ENCODE measurements around the gene PIGS. TPM values are rescaled to one million over a fixed set of nuclear protein-coding genes. Genes with fewer than 3 reads are reported as not detected.

PIGS gene
- total and polyA plus RNA-seq, 9 of the 15 experiments (the other 6 are each of a cell fraction or from before 2014, with no cell fraction given): 47.5 to 138 (median 57.6) TPM

- TF ChIP-seq, protein P1, sequence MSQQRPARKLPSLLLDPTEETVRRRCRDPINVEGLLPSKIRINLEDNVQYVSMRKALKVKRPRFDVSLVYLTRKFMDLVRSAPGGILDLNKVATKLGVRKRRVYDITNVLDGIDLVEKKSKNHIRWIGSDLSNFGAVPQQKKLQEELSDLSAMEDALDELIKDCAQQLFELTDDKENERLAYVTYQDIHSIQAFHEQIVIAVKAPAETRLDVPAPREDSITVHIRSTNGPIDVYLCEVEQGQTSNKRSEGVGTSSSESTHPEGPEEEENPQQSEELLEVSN (IDR thresholded peaks at IDR 0.05; ENCODE audit: borderline replicate concordance in 1 of 2, extremely low read depth in 1 of 2, insufficient read depth in 1 of 2, insufficient read length in 1 of 2, low read depth in 1 of 2, low read length in 1 of 2, poor library complexity in 1 of 2, severe bottlenecking in 1 of 2): peak in 1 of 2 experiments; percentile 74
- no peak for TF ChIP-seq ZNF408 (CRISPR knock-in tag; IDR thresholded peaks at IDR 0.05; ENCODE audit: low read depth)
- no peak for TF ChIP-seq IRF1 (CRISPR knock-in tag; IDR thresholded peaks at IDR 0.05; ENCODE audit: borderline replicate concordance)
- TF ChIP-seq ETV6 (IDR thresholded peaks at IDR 0.05; ENCODE audit: borderline replicate concordance in 1 of 2, low read depth in 2 of 2, low read length in 1 of 2): no peak
- TF ChIP-seq ETV6 (CRISPR knock-in tag; IDR thresholded peaks at IDR 0.05; ENCODE audit: borderline replicate concordance): no peak
- no peak for TF ChIP-seq CGGBP1 (CRISPR knock-in tag; IDR thresholded peaks at IDR 0.05)
- TF ChIP-seq, protein P2, sequence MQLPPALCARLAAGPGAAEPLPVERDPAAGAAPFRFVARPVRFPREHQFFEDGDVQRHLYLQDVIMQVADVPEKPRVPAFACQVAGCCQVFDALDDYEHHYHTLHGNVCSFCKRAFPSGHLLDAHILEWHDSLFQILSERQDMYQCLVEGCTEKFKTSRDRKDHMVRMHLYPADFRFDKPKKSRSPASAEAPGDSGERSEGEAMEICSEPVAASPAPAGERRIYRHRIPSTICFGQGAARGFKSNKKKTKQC (CRISPR knock-in tag; IDR thresholded peaks at IDR 0.05): no peak; the same call in 1 of the 2 replicates
- TF ChIP-seq, protein P3, sequence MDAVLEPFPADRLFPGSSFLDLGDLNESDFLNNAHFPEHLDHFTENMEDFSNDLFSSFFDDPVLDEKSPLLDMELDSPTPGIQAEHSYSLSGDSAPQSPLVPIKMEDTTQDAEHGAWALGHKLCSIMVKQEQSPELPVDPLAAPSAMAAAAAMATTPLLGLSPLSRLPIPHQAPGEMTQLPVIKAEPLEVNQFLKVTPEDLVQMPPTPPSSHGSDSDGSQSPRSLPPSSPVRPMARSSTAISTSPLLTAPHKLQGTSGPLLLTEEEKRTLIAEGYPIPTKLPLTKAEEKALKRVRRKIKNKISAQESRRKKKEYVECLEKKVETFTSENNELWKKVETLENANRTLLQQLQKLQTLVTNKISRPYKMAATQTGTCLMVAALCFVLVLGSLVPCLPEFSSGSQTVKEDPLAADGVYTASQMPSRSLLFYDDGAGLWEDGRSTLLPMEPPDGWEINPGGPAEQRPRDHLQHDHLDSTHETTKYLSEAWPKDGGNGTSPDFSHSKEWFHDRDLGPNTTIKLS (IDR thresholded peaks at IDR 0.05; ENCODE audit: borderline replicate concordance, low read depth): peak; percentile 21; the same call in 1 of the 2 replicates
- no peak for TF ChIP-seq DACH1 (IDR thresholded peaks at IDR 0.05; ENCODE audit: partially characterized antibody)
- TF ChIP-seq, protein P4, sequence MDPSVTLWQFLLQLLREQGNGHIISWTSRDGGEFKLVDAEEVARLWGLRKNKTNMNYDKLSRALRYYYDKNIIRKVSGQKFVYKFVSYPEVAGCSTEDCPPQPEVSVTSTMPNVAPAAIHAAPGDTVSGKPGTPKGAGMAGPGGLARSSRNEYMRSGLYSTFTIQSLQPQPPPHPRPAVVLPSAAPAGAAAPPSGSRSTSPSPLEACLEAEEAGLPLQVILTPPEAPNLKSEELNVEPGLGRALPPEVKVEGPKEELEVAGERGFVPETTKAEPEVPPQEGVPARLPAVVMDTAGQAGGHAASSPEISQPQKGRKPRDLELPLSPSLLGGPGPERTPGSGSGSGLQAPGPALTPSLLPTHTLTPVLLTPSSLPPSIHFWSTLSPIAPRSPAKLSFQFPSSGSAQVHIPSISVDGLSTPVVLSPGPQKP (CRISPR knock-in tag; IDR thresholded peaks at IDR 0.05): no peak
- TF ChIP-seq CREB1 (IDR thresholded peaks at IDR 0.05): peak; percentile 47
- TF ChIP-seq CREB1 (CRISPR knock-in tag; IDR thresholded peaks at IDR 0.05): peak; percentile 72; the same call in 1 of the 2 replicates
- TF ChIP-seq DPF2 (IDR thresholded peaks at IDR 0.05): peak; percentile 70
- no peak for TF ChIP-seq MBD1 (CRISPR knock-in tag; IDR thresholded peaks at IDR 0.05)
- TF ChIP-seq, protein P5, sequence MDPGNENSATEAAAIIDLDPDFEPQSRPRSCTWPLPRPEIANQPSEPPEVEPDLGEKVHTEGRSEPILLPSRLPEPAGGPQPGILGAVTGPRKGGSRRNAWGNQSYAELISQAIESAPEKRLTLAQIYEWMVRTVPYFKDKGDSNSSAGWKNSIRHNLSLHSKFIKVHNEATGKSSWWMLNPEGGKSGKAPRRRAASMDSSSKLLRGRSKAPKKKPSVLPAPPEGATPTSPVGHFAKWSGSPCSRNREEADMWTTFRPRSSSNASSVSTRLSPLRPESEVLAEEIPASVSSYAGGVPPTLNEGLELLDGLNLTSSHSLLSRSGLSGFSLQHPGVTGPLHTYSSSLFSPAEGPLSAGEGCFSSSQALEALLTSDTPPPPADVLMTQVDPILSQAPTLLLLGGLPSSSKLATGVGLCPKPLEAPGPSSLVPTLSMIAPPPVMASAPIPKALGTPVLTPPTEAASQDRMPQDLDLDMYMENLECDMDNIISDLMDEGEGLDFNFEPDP (CRISPR knock-in tag; IDR thresholded peaks at IDR 0.05): no peak
- peak in 1 of 2 experiments; percentile 48; a peak in 1 of 4 replicates for TF ChIP-seq SRF (CRISPR knock-in tag; IDR thresholded peaks at IDR 0.05)
Measured at GRCh38 chr17:28599311-28600184, 28.2 kb upstream of the PIGS start (continued).
